HUES6 (cell line): ENCODE data around the gene TIMM21.

Experiments
- H3K27ac ChIP-seq: 2 replicates; pipeline ENCODE4 v1.7.0; 2013; ENCODE audit warnings: low read depth, mild to moderate bottlenecking, low read length, inconsistent platforms
- H3K27me3 ChIP-seq: 2 replicates; pipeline ENCODE4 v1.6.1; 2013; ENCODE audit warnings: low read length; ENCODE audit not compliant: control insufficient read depth, insufficient read depth
- H3K36me3 ChIP-seq: 2 replicates; pipeline ENCODE4 v1.6.1; 2013; ENCODE audit warnings: low read length; ENCODE audit not compliant: control insufficient read depth, insufficient read depth
- H3K4me1 ChIP-seq: 2 replicates; pipeline ENCODE4 v1.6.1; 2013; ENCODE audit warnings: low read length; ENCODE audit not compliant: control insufficient read depth, insufficient read depth
- H3K4me3 ChIP-seq: 2 replicates; pipeline ENCODE4 v1.5.1; 2013; ENCODE audit warnings: low read depth, low read length
- H3K9ac ChIP-seq: one replicate; pipeline ENCODE4 v1.6.1; 2013; ENCODE audit warnings: mild to moderate bottlenecking, low read length
- H3K9me3 ChIP-seq: 2 replicates; pipeline ENCODE4 v1.6.1; 2013; ENCODE audit warnings: low read depth, low read length; ENCODE audit not compliant: control insufficient read depth, insufficient read depth

The TIMM21 gene

GRCh38 chr18:74147491-74147778 lies 888 bp upstream of the TIMM21 start:
- peaks cover 10% of the 10 kb centered on the region for H3K4me1 ChIP-seq
- H3K9ac ChIP-seq = no peak overlapping the region
- H3K36me3 ChIP-seq = peaks cover 17% of the 10 kb centered on the region
- peak overlapping the region; percentile 90 for H3K4me3 ChIP-seq
- no peak overlapping the region for H3K27ac ChIP-seq
- H3K9me3 ChIP-seq = no peaks in the 10 kb centered on the region
- peaks cover 7% of the 10 kb centered on the region for H3K27me3 ChIP-seq

- Histone ChIP-seq H3K9me3 (no peaks in the 10 kb centered on the region), H3K27ac (peak overlapping the region; percentile 8; the same call in 1 of the 2 replicates), H3K9ac (peak overlapping the region; percentile 88), H3K36me3 (peaks cover 17% of the 10 kb centered on the region), H3K4me1 (peaks cover 10% of the 10 kb centered on the region), H3K27me3 (peaks cover 7% of the 10 kb centered on the region), H3K4me3 (peak overlapping the region; percentile 90)
Observed at GRCh38 chr18:74148543-74149070, 284 bp downstream of the TIMM21 start.

DNA sequence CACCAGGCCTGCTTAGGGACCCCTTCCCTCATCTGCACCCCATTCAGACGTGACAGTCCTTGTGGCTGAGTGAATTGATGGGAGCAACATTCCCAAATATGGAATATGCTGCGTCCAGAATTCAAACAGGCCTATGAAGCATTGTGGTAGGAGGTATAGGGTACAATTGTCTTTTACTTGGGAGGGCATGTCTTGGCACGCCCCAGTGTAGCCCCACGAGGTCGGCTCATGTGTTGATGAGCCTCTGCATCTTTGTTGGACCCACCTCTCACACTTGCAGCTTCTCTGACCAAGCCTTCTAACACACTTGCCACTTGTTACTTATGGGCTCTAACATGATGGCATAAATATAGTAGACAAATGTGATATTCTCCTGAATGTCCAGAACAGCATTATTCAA lies 1.6 kb downstream of the TIMM21 start:
- peaks cover 10% of the 10 kb centered on the region for H3K4me1 ChIP-seq
- H3K9ac ChIP-seq = no peak overlapping the region
- no peak overlapping the region for H3K27ac ChIP-seq
- H3K4me3 ChIP-seq = peak overlapping the region; percentile 90
- peaks cover 24% of the 10 kb centered on the region for H3K36me3 ChIP-seq
- H3K27me3 ChIP-seq = peaks cover 7% of the 10 kb centered on the region
- no peaks in the 10 kb centered on the region for H3K9me3 ChIP-seq

DNA sequence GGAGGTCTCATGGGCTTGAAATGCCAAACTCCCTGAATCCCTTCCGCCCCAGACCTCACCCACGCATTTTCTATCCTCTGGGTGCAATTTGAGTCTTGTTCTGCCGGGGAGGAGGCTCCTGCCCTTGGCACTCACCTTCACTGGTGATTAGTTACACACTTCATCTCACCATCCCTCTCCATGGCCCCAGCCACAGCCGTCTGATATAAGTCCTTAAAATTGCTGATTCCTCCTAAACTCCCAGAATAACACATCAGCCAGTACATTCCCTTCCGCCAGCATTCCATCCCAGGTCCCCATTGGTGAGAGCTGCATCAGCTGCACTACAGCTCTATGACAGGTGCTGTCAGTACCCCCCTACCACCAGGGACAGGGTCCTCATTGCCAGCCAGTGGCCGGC lies 3.9 kb downstream of the TIMM21 start:
- Histone ChIP-seq H3K27me3 (no peaks in the 10 kb centered on the region), H3K4me3 (no peak overlapping the region), H3K4me1 (peaks cover 10% of the 10 kb centered on the region), H3K36me3 (peaks cover 47% of the 10 kb centered on the region), H3K27ac (no peak overlapping the region), H3K9me3 (no peaks in the 10 kb centered on the region), H3K9ac (no peak overlapping the region)

GRCh38 chr18:74152857-74153256 lies 4.5 kb downstream of the TIMM21 start:
- Histone ChIP-seq H3K9me3 (no peaks in the 10 kb centered on the region), H3K27ac (no peak overlapping the region), H3K27me3 (no peaks in the 10 kb centered on the region), H3K9ac (no peak overlapping the region), H3K36me3 (peaks cover 48% of the 10 kb centered on the region), H3K4me3 (no peak overlapping the region), H3K4me1 (peaks cover 10% of the 10 kb centered on the region)

GRCh38 chr18:74153377-74153776 lies 5.1 kb downstream of the TIMM21 start:
- Histone ChIP-seq H3K4me3 (no peak overlapping the region), H3K4me1 (peaks cover 10% of the 10 kb centered on the region), H3K27me3 (no peaks in the 10 kb centered on the region), H3K9ac (no peak overlapping the region), H3K36me3 (peaks cover 53% of the 10 kb centered on the region), H3K27ac (no peak overlapping the region), H3K9me3 (no peaks in the 10 kb centered on the region)

DNA sequence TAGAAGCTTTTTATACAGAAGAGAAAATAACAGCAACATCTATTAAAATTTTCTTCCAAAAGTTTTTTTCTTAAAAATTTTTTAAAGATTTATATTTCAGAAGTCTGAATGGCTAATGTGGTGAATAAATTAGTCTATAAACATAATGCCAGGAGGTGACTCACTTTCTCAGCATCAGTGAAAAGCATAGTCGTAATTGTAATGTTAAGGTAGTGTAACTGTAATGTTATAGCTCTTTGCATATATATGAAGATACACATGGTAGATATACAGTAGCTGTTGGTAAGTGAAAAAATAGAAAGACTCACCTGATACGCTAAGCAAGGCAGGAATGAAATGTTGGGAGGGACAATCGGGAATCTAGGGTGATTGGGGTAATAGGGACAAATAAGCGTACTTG lies 5.5 kb downstream of the TIMM21 start:
- peaks cover 10% of the 10 kb centered on the region for H3K4me1 ChIP-seq
- peaks cover 57% of the 10 kb centered on the region for H3K36me3 ChIP-seq
- H3K9me3 ChIP-seq = no peaks in the 10 kb centered on the region
- H3K9ac ChIP-seq = no peak overlapping the region
- H3K27me3 ChIP-seq = no peaks in the 10 kb centered on the region
- no peak overlapping the region for H3K4me3 ChIP-seq
- no peak overlapping the region for H3K27ac ChIP-seq

DNA sequence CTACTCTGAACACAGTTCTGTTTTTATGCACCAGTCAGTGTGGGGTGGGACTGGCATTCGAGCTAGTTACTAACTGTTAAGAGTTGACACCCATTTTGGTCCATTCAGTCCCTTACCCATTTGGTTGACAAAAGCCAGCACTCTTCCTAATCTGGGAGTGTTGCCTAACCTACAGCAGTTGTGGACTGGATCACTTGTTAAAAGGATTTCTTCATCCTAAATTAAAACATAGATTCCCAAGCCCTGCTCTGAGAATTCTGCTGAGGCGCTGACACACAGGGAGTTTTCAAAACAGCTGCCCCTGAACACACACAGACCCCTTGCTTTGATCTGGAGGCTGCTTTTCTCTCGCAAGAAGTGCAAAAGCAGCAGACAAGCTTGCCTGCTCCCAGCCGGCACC lies 6.4 kb downstream of the TIMM21 start:
- Histone ChIP-seq H3K36me3 (peaks cover 65% of the 10 kb centered on the region), H3K27ac (no peak overlapping the region), H3K9ac (no peak overlapping the region), H3K9me3 (no peaks in the 10 kb centered on the region), H3K4me1 (peaks cover 7% of the 10 kb centered on the region), H3K4me3 (no peak overlapping the region), H3K27me3 (no peaks in the 10 kb centered on the region)

DNA sequence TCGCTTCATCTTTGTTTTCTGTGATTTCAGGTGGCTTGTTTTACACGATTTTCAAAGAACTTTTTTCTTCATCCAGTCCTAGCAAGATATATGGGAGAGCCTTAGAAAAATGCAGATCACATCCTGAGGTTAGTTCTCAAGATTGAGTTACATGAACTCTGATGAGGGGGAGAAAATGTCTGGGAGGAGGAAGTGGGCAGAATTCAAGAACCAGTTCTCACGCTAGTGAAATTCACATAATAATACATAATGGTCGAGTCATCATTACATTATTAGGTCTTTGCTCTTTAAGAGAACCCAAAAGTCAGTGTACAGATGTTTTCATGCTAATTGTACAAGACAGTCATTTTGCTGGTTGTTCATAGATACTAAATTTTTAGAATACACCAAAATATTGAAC lies 7.0 kb downstream of the TIMM21 start:
- peaks cover 66% of the 10 kb centered on the region for H3K36me3 ChIP-seq
- no peaks in the 10 kb centered on the region for H3K27me3 ChIP-seq
- H3K9me3 ChIP-seq = no peaks in the 10 kb centered on the region
- no peak overlapping the region for H3K4me3 ChIP-seq
- no peak overlapping the region for H3K27ac ChIP-seq
- no peak overlapping the region for H3K9ac ChIP-seq
- H3K4me1 ChIP-seq = peaks cover 2% of the 10 kb centered on the region; the same call in 1 of the 2 replicates

- Histone ChIP-seq H3K27ac (no peak overlapping the region), H3K4me1 (no peaks in the 10 kb centered on the region), H3K4me3 (no peak overlapping the region), H3K9me3 (peaks cover 2% of the 10 kb centered on the region; the same call in 1 of the 2 replicates), H3K36me3 (peaks cover 35% of the 10 kb centered on the region), H3K9ac (no peak overlapping the region), H3K27me3 (no peaks in the 10 kb centered on the region)
Observed at GRCh38 chr18:74163019-74163660, 14.8 kb downstream of the TIMM21 start.

GRCh38 chr18:74166386-74166785 lies 18.1 kb downstream of the TIMM21 start:
- no peaks in the 10 kb centered on the region for H3K4me1 ChIP-seq
- no peak overlapping the region for H3K4me3 ChIP-seq

More at GRCh38 chr18:74166386-74166785, 18.1 kb downstream of the TIMM21 start:
- peaks cover 5% of the 10 kb centered on the region; the same call in 1 of the 2 replicates for H3K36me3 ChIP-seq
- no peak overlapping the region for H3K27ac ChIP-seq
- no peaks in the 10 kb centered on the region for H3K27me3 ChIP-seq
- H3K9ac ChIP-seq = no peak overlapping the region
- H3K9me3 ChIP-seq = peaks cover 2% of the 10 kb centered on the region; the same call in 1 of the 2 replicates
